MCF 10A (cell line): Measurements from ENCODE around the gene CPSF3. TPM values are rescaled to one million over a fixed set of nuclear protein-coding genes. Genes with fewer than 3 reads are reported as not detected.

Source experiments
- BruUV-seq: library from RNA; stranded (reverse); fragments of 400-500 nt; replicated peaks from 2 replicates; lab custom pipeline; 2021; lab: Mats Ljungman, UMichigan
- CTCF ChIA-PET: fragments of 300-600 bp; sonication (Branson Sonifier 250); formaldehyde crosslinking; extraction: SDS; loops from one replicate; lab custom pipeline; 2021; ENCODE audit warnings: antibody characterized with exemption, inconsistent platforms; lab: Yijun Ruan, JAX
- POLR2A ChIA-PET: fragments of 300-600, 350-650 bp; sonication (Branson Sonifier 250); formaldehyde crosslinking; extraction: SDS; loops from one replicate; lab custom pipeline; 2020; ENCODE audit warnings: antibody characterized with exemption, inconsistent platforms; lab: Yijun Ruan, JAX
- DNase-seq: peaks from one replicate; pipeline ENCODE4 v3.0.0-alpha.2; 2018; ENCODE audit not compliant: unreplicated experiment
- H3K27ac Mint-ChIP-seq: one replicate; pipeline ENCODE4 v1.8.0; 2022; ENCODE audit warnings: mild to moderate bottlenecking, low read depth, mixed read lengths; ENCODE audit not compliant: unreplicated experiment
- H3K27me3 Mint-ChIP-seq: one replicate; pipeline ENCODE4 v1.8.0; 2022; ENCODE audit warnings: mixed read lengths; ENCODE audit not compliant: insufficient read depth, unreplicated experiment
- H3K36me3 Mint-ChIP-seq: one replicate; pipeline ENCODE4 v1.8.0; 2022; ENCODE audit warnings: mild to moderate bottlenecking, moderate library complexity, mixed read lengths; ENCODE audit not compliant: insufficient read depth, unreplicated experiment
- H3K4me1 Mint-ChIP-seq: one replicate; pipeline ENCODE4 v1.8.0; 2022; ENCODE audit warnings: mixed read lengths; ENCODE audit not compliant: insufficient read depth, unreplicated experiment
- H3K4me3 Mint-ChIP-seq: one replicate; pipeline ENCODE4 v1.8.0; 2022; ENCODE audit warnings: mild to moderate bottlenecking, moderate library complexity, mixed read lengths; ENCODE audit not compliant: unreplicated experiment
- H3K9me3 Mint-ChIP-seq: one replicate; pipeline ENCODE4 v1.8.0; 2022; ENCODE audit warnings: mixed read lengths; ENCODE audit not compliant: unreplicated experiment
- intact Hi-C: fragments of 100-400 bp; cut with micrococcal nuclease; formaldehyde crosslinking; loops from 2 replicates; pipeline ENCODE4 v1.14.1; 2022
- total RNA-seq: library from RNA; stranded (reverse); gene quantifications from 2 replicates; pipeline ENCODE4 v1.2.3, GENCODE V29; 2022
- TF ChIP-seq, protein P1 (sequence below): fragments of 200-600 bp; IDR thresholded peaks from one replicate; pipeline ENCODE4 v1.8.0; 2022; ENCODE audit warnings: antibody characterized with exemption, mild to moderate bottlenecking; ENCODE audit not compliant: unreplicated experiment

The CPSF3 gene
- total RNA-seq, 1 experiment from 2014 or later, result 51.0 TPM

DNA sequence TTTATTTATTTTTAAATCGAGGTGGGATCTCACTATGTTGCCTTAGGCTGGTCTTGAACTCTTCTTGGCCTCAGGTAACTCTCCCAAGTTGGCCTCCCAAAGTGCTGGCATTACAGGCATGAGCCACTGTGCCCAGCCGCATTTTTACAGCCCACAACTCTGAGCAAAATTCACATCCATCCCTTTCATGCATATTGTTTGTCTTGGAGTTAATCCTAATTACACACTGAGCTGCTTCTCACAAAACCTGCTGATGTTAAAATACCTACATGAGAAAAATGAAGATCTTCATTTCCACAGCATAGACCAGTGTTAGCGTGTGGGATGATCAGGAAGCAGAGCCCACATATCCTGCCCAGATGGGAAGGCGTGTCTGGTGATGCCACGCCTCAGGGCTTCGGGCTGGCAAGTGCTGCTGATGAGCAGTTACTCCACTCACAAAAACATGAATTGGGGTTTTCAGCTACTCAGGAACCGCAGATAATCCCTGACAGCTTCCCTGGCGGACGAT lies 14.8 kb upstream of the CPSF3 start:
- Mint-ChIP-seq H3K27me3 (no peaks in the 10 kb centered on the region), H3K4me1 (peaks cover 9% of the 10 kb centered on the region), H3K9me3 (no peaks in the 10 kb centered on the region), H3K4me3 (no peak overlapping the region), H3K36me3 (peaks cover 80% of the 10 kb centered on the region), H3K27ac (no peak overlapping the region)
- ChIA-PET POLR2A (interaction anchor here (2.2 to 2.7 kb wide), 2 partner anchors 14 to 22 kb away, joined by 8 to 17 read pairs; partner anchors contain the start of genes CPSF3 and ITGB1BP1), CTCF (interaction anchor here (0.6 to 1.5 kb wide), 3 partner anchors 21 to 270 kb away, joined by 3 to 4 read pairs (median 4); no protein-coding TSS in a partner anchor)
- intact Hi-C loops, result no loop called here
- no TSS peak for BruUV-seq
- peak; percentile 51 for DNase-seq
- TF ChIP-seq, protein P1, sequence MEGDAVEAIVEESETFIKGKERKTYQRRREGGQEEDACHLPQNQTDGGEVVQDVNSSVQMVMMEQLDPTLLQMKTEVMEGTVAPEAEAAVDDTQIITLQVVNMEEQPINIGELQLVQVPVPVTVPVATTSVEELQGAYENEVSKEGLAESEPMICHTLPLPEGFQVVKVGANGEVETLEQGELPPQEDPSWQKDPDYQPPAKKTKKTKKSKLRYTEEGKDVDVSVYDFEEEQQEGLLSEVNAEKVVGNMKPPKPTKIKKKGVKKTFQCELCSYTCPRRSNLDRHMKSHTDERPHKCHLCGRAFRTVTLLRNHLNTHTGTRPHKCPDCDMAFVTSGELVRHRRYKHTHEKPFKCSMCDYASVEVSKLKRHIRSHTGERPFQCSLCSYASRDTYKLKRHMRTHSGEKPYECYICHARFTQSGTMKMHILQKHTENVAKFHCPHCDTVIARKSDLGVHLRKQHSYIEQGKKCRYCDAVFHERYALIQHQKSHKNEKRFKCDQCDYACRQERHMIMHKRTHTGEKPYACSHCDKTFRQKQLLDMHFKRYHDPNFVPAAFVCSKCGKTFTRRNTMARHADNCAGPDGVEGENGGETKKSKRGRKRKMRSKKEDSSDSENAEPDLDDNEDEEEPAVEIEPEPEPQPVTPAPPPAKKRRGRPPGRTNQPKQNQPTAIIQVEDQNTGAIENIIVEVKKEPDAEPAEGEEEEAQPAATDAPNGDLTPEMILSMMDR, result no peak

DNA sequence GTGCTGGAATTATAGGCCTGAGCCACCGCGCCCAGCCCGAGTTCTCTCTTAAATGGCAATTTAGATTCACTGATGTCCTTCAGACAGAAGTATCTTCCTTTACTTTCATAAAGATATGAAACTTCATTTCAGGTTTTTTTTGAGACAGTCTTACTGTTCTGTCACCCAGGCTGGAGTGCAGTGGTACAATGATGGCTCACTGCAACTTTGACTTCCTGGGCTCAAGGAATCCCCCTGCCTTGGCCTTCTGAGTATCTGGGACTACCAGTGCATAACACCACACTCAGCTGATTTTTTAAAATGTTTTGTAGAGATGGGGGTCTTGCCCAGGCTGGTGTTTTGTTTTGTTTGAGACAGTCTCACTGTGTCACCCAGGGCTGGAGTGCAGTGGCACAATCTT lies 13.3 kb upstream of the CPSF3 start:
- Mint-ChIP-seq H3K36me3 (peaks cover 77% of the 10 kb centered on the region), H3K4me1 (peaks cover 9% of the 10 kb centered on the region), H3K27me3 (no peaks in the 10 kb centered on the region), H3K27ac (no peak overlapping the region), H3K9me3 (no peaks in the 10 kb centered on the region), H3K4me3 (no peak overlapping the region)
- TF ChIP-seq, protein P1, result no peak
- intact Hi-C loops, result no loop called here
- ChIA-PET POLR2A (interaction anchor here (1.8 to 2.2 kb wide), 2 partner anchors 12 to 23 kb away, joined by 6 to 8 read pairs; no protein-coding TSS in a partner anchor), CTCF (no interaction called here)
- DNase-seq, result no peak
- no TSS peak for BruUV-seq

GRCh38 chr2:9412781-9413180 lies 10.7 kb upstream of the CPSF3 start:
- H3K27ac Mint-ChIP-seq, result no peak overlapping the region
- peaks cover 83% of the 10 kb centered on the region for H3K36me3 Mint-ChIP-seq

GRCh38 chr2:9415516-9416169 lies 7.8 kb upstream of the CPSF3 start:
- H3K36me3 Mint-ChIP-seq, result peaks cover 75% of the 10 kb centered on the region
- TF ChIP-seq, protein P1, result no peak
- intact Hi-C loops, result no loop called here
- BruUV-seq, result no TSS peak
- H3K4me3 Mint-ChIP-seq, result no peak overlapping the region
- no peak for DNase-seq
- peaks cover 16% of the 10 kb centered on the region for H3K4me1 Mint-ChIP-seq
- no peaks in the 10 kb centered on the region for H3K27me3 Mint-ChIP-seq
- CTCF ChIA-PET, result no interaction called here
- H3K27ac Mint-ChIP-seq, result no peak overlapping the region
- POLR2A ChIA-PET, result interaction anchor here (0.6 kb wide), 1 partner anchor 7 kb away, joined by 3 read pairs; no protein-coding TSS in a partner anchor
- no peaks in the 10 kb centered on the region for H3K9me3 Mint-ChIP-seq

More at GRCh38 chr2:9412781-9413180, 10.7 kb upstream of the CPSF3 start:
- H3K4me1 Mint-ChIP-seq, result peaks cover 17% of the 10 kb centered on the region
- H3K4me3 Mint-ChIP-seq, result no peak overlapping the region
- H3K9me3 Mint-ChIP-seq, result no peaks in the 10 kb centered on the region
- ChIA-PET POLR2A (no interaction called here), CTCF (no interaction called here)
- intact Hi-C loops, result no loop called here
- DNase-seq, result no peak
- TF ChIP-seq, protein P1, result no peak
- H3K27me3 Mint-ChIP-seq, result no peaks in the 10 kb centered on the region
- no TSS peak for BruUV-seq
